ENCODE results near the gene TMEM131. TPM values are rescaled to one million over a fixed set of nuclear protein-coding genes. Genes with fewer than 3 reads are reported as not detected.

Gene TMEM131
- total and polyA plus RNA-seq, 2 donors: 11.4 to 15.6 TPM

- H3K27ac ChIP-seq (ENCODE audit: low read depth in 1 of 2, low read length in 1 of 2): no peak overlapping the region
- no peaks in the 10 kb centered on the region for H3K9me3 ChIP-seq (ENCODE audit: control insufficient read depth in 2 of 2, insufficient read depth in 1 of 2, low read length in 1 of 2)
- H3K27me3 ChIP-seq (ENCODE audit: control insufficient read depth in 2 of 2, insufficient read depth in 1 of 2, low read length in 1 of 2): no peaks in the 10 kb centered on the region
- 91% methylated on average over 19 of the region's 19 CpGs for WGBS
- H3K36me3 ChIP-seq (ENCODE audit: control insufficient read depth in 2 of 2, insufficient read depth in 2 of 2, low read length in 1 of 2): no peaks in the 10 kb centered on the region
- peak overlapping the region; percentile 63 to 89 for H3K4me3 ChIP-seq (ENCODE audit: low read length in 2 of 2)
- no peak for DNase-seq (ENCODE audit: low read depth in 6 of 9, low spot score in 9 of 9)
- H3K4me1 ChIP-seq (ENCODE audit: control insufficient read depth in 2 of 2, insufficient read depth in 2 of 2, low read length in 2 of 2): peaks cover 7 to 11% of the 10 kb centered on the region in 2 donors
Measured at GRCh38 chr2:97996679-97997078, 931 bp upstream of the TMEM131 start.

DNA sequence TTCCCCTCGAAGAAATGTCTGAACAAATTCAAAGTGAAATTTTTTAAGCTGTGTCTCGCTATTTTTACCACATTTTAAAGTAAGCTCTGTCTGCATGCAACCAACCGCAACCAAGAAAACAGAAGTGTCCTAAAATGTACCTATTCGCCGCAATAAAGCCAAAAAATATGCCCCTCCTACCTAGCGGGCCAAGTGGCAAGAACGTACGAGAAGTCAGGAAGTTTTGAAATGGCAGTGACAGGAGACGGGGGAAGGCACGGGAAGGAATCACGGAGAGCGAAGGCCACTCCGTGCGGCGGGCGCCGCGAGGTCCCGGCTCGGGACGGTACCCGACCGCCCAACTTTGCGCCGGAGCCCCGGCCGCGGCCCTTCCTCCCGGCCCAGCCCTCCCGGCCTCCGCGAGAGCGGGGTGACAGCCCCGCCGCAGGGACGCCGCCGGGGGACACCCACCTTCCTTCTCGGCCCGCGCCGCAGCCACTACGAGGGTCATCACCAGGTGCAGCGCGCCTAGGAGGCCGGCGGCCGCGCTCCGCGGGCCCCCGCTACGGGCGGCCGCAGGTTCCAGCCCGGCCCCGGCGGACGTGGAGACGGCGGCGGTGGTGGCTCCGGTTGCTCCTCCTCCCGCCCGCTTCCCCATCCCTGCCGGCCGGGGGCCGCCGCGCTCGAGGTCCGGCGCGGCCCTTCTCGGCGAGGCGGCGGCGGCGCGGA is 568 bp downstream of the TMEM131 start:
- Histone ChIP-seq H3K27ac (ENCODE audit: low read depth in 1 of 2, low read length in 1 of 2) (peak overlapping the region; percentile 87 to 97), H3K27me3 (ENCODE audit: control insufficient read depth in 2 of 2, insufficient read depth in 1 of 2, low read length in 1 of 2) (no peaks in the 10 kb centered on the region), H3K4me3 (ENCODE audit: low read length in 2 of 2) (peak overlapping the region; percentile 63 to 89), H3K9me3 (ENCODE audit: control insufficient read depth in 2 of 2, insufficient read depth in 1 of 2, low read length in 1 of 2) (no peaks in the 10 kb centered on the region), H3K36me3 (ENCODE audit: control insufficient read depth in 2 of 2, insufficient read depth in 2 of 2, low read length in 1 of 2) (no peaks in the 10 kb centered on the region), H3K4me1 (ENCODE audit: control insufficient read depth in 2 of 2, insufficient read depth in 2 of 2, low read length in 2 of 2) (peaks cover 7 to 11% of the 10 kb centered on the region in 2 donors)
- under 1% methylated on average over 80 of the region's 81 CpGs for WGBS
- DNase-seq (ENCODE audit: low read depth in 6 of 9, low spot score in 9 of 9): peak in 8 of 9 donors; percentile 18 to 65 (median 30)

DNA sequence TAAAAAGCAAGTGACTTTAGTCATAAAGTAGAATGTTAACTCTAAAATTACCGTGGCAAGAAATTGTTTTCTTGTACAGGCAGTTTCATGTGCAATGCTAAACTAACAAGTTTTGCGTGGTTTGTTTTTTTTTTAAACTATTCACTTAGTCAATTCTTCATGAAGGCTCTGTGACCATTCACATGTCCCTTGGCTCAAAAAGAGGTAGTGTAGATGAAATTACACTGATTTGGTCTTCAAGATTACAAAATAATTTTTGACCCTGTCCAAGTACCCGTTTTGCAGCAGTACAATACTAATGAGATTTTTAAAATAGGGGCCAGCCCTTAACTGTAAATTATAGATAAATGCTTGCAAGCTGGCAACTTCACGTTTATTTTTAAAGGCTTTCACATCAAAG is 1.3 kb downstream of the TMEM131 start:
- Histone ChIP-seq H3K27ac (ENCODE audit: low read depth in 1 of 2, low read length in 1 of 2) (no peak overlapping the region), H3K9me3 (ENCODE audit: control insufficient read depth in 2 of 2, insufficient read depth in 1 of 2, low read length in 1 of 2) (no peaks in the 10 kb centered on the region), H3K4me1 (ENCODE audit: control insufficient read depth in 2 of 2, insufficient read depth in 2 of 2, low read length in 2 of 2) (peaks cover 7 to 11% of the 10 kb centered on the region in 2 donors), H3K27me3 (ENCODE audit: control insufficient read depth in 2 of 2, insufficient read depth in 1 of 2, low read length in 1 of 2) (no peaks in the 10 kb centered on the region), H3K36me3 (ENCODE audit: control insufficient read depth in 2 of 2, insufficient read depth in 2 of 2, low read length in 1 of 2) (no peaks in the 10 kb centered on the region), H3K4me3 (ENCODE audit: low read length in 2 of 2) (peak overlapping the region; percentile 63 to 89)
- peak in 1 of 9 donors; percentile 9 for DNase-seq (ENCODE audit: low read depth in 6 of 9, low spot score in 9 of 9)
- 27% methylated on average over 4 of the region's 4 CpGs for WGBS

- DNase-seq (ENCODE audit: low read depth in 6 of 9, low spot score in 9 of 9): no peak
- Histone ChIP-seq H3K27me3 (ENCODE audit: control insufficient read depth in 2 of 2, insufficient read depth in 1 of 2, low read length in 1 of 2) (no peaks in the 10 kb centered on the region), H3K27ac (ENCODE audit: low read depth in 1 of 2, low read length in 1 of 2) (peak overlapping the region in 1 of 2 donors; percentile 5)
Measured at GRCh38 chr2:97993926-97994325, 1.8 kb downstream of the TMEM131 start.

GRCh38 chr2:97992836-97993825 is 2.6 kb downstream of the TMEM131 start:
- Histone ChIP-seq H3K9me3 (ENCODE audit: control insufficient read depth in 2 of 2, insufficient read depth in 1 of 2, low read length in 1 of 2) (no peaks in the 10 kb centered on the region), H3K4me3 (ENCODE audit: low read length in 2 of 2) (peak overlapping the region in 1 of 2 donors; percentile 63), H3K4me1 (ENCODE audit: control insufficient read depth in 2 of 2, insufficient read depth in 2 of 2, low read length in 2 of 2) (peaks cover 7 to 9% of the 10 kb centered on the region in 2 donors), H3K36me3 (ENCODE audit: control insufficient read depth in 2 of 2, insufficient read depth in 2 of 2, low read length in 1 of 2) (no peaks in the 10 kb centered on the region), H3K27me3 (ENCODE audit: control insufficient read depth in 2 of 2, insufficient read depth in 1 of 2, low read length in 1 of 2) (no peaks in the 10 kb centered on the region), H3K27ac (ENCODE audit: low read depth in 1 of 2, low read length in 1 of 2) (no peak overlapping the region)
- WGBS: 94% methylated on average over 3 of the region's 3 CpGs
- DNase-seq (ENCODE audit: low read depth in 6 of 9, low spot score in 9 of 9): no peak

More at GRCh38 chr2:97993926-97994325, 1.8 kb downstream of the TMEM131 start:
- Histone ChIP-seq H3K4me3 (ENCODE audit: low read length in 2 of 2) (peak overlapping the region in 1 of 2 donors; percentile 63), H3K4me1 (ENCODE audit: control insufficient read depth in 2 of 2, insufficient read depth in 2 of 2, low read length in 2 of 2) (peaks cover 7 to 11% of the 10 kb centered on the region in 2 donors), H3K36me3 (ENCODE audit: control insufficient read depth in 2 of 2, insufficient read depth in 2 of 2, low read length in 1 of 2) (no peaks in the 10 kb centered on the region), H3K9me3 (ENCODE audit: control insufficient read depth in 2 of 2, insufficient read depth in 1 of 2, low read length in 1 of 2) (no peaks in the 10 kb centered on the region)
- WGBS: 80% methylated on average over 6 of the region's 6 CpGs

GRCh38 chr2:97991081-97991856 is 4.5 kb downstream of the TMEM131 start:
- 97% methylated on average over 7 of the region's 7 CpGs for WGBS
- DNase-seq (ENCODE audit: low read depth in 6 of 9, low spot score in 9 of 9): no peak
- H3K36me3 ChIP-seq (ENCODE audit: control insufficient read depth in 2 of 2, insufficient read depth in 2 of 2, low read length in 1 of 2): no peaks in the 10 kb centered on the region
- H3K4me1 ChIP-seq (ENCODE audit: control insufficient read depth in 2 of 2, insufficient read depth in 2 of 2, low read length in 2 of 2): peaks cover 4 to 7% of the 10 kb centered on the region in 2 donors
- no peaks in the 10 kb centered on the region for H3K27me3 ChIP-seq (ENCODE audit: control insufficient read depth in 2 of 2, insufficient read depth in 1 of 2, low read length in 1 of 2)
- no peak overlapping the region for H3K4me3 ChIP-seq (ENCODE audit: low read length in 2 of 2)
- H3K27ac ChIP-seq (ENCODE audit: low read depth in 1 of 2, low read length in 1 of 2): no peak overlapping the region
- H3K9me3 ChIP-seq (ENCODE audit: control insufficient read depth in 2 of 2, insufficient read depth in 1 of 2, low read length in 1 of 2): no peaks in the 10 kb centered on the region

GRCh38 chr2:97988722-97989121 is 7.0 kb downstream of the TMEM131 start:
- Histone ChIP-seq H3K27ac (ENCODE audit: low read depth in 1 of 2, low read length in 1 of 2) (no peak overlapping the region), H3K4me1 (ENCODE audit: control insufficient read depth in 2 of 2, insufficient read depth in 2 of 2, low read length in 2 of 2) (peaks cover under 1 to 3% of the 10 kb centered on the region in 2 donors), H3K9me3 (ENCODE audit: control insufficient read depth in 2 of 2, insufficient read depth in 1 of 2, low read length in 1 of 2) (no peaks in the 10 kb centered on the region), H3K36me3 (ENCODE audit: control insufficient read depth in 2 of 2, insufficient read depth in 2 of 2, low read length in 1 of 2) (no peaks in the 10 kb centered on the region), H3K27me3 (ENCODE audit: control insufficient read depth in 2 of 2, insufficient read depth in 1 of 2, low read length in 1 of 2) (no peaks in the 10 kb centered on the region), H3K4me3 (ENCODE audit: low read length in 2 of 2) (no peak overlapping the region)
- DNase-seq (ENCODE audit: low read depth in 6 of 9, low spot score in 9 of 9): no peak
- 96% methylated on average over 2 of the region's 2 CpGs for WGBS

- no peaks in the 10 kb centered on the region for H3K4me1 ChIP-seq (ENCODE audit: control insufficient read depth in 2 of 2, insufficient read depth in 2 of 2, low read length in 2 of 2)
- H3K9me3 ChIP-seq (ENCODE audit: control insufficient read depth in 2 of 2, insufficient read depth in 1 of 2, low read length in 1 of 2): no peaks in the 10 kb centered on the region
- no peaks in the 10 kb centered on the region for H3K36me3 ChIP-seq (ENCODE audit: control insufficient read depth in 2 of 2, insufficient read depth in 2 of 2, low read length in 1 of 2)
- no peak overlapping the region for H3K4me3 ChIP-seq (ENCODE audit: low read length in 2 of 2)
- H3K27ac ChIP-seq (ENCODE audit: low read depth in 1 of 2, low read length in 1 of 2): no peak overlapping the region
- no peak for DNase-seq (ENCODE audit: low read depth in 6 of 9, low spot score in 9 of 9)
- 99% methylated on average over 2 of the region's 2 CpGs for WGBS
- H3K27me3 ChIP-seq (ENCODE audit: control insufficient read depth in 2 of 2, insufficient read depth in 1 of 2, low read length in 1 of 2): no peaks in the 10 kb centered on the region
Measured at GRCh38 chr2:97985998-97986397, 9.8 kb downstream of the TMEM131 start.

Measured in thymus (tissue), 11 donors.